PC-3 (cell line): ENCODE measurements around the gene BAZ1B.

Experiments
- EZH2 ChIP-seq: fragments of 300-600 bp; sonication (generic); IDR thresholded peaks from one replicate; pipeline ENCODE4 v1.6.1; 2017; ENCODE audit warnings: antibody characterized with exemption, mild to moderate bottlenecking, low read length; ENCODE audit not compliant: unreplicated experiment
- EZH2phosphoT487 ChIP-seq: fragments of 300-600 bp; sonication (generic); IDR thresholded peaks from 2 replicates; pipeline ENCODE4 v1.6.1; 2018; ENCODE audit warnings: mild to moderate bottlenecking, antibody characterized with exemption, low read length, borderline replicate concordance
- TF ChIP-seq, protein P1 (sequence below): fragments of 300-600 bp; sonication (generic); conservative IDR thresholded peaks from 2 replicates; pipeline ENCODE4 v1.5.1; 2017; ENCODE audit warnings: antibody characterized with exemption, low read depth, mild to moderate bottlenecking, low read length

DNA sequence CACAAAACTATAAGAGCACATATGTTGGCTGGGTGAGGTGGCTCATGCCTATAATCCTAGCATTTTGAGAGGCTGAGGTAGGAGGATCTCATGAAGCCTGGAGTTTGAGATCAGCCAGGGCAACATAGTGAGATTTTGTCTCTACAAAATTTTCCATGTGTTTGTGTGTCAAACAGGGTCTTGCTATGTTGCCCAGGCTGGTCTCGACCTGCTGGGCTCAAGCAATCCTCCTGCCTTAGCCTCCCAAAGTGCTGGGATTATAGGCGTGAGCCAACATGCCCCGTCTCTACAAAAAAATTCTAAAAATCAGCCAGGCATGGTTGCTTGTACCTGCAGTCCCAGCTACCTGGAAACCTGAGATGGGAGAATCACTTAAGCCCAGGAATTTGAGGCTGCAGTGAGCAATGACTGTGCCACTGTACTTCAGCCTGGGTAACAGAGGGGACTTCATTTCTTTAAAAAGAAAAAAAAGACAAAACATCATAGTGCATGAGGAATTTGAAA lies 60.3 kb downstream of the BAZ1B start:
- TF ChIP-seq, protein P1, sequence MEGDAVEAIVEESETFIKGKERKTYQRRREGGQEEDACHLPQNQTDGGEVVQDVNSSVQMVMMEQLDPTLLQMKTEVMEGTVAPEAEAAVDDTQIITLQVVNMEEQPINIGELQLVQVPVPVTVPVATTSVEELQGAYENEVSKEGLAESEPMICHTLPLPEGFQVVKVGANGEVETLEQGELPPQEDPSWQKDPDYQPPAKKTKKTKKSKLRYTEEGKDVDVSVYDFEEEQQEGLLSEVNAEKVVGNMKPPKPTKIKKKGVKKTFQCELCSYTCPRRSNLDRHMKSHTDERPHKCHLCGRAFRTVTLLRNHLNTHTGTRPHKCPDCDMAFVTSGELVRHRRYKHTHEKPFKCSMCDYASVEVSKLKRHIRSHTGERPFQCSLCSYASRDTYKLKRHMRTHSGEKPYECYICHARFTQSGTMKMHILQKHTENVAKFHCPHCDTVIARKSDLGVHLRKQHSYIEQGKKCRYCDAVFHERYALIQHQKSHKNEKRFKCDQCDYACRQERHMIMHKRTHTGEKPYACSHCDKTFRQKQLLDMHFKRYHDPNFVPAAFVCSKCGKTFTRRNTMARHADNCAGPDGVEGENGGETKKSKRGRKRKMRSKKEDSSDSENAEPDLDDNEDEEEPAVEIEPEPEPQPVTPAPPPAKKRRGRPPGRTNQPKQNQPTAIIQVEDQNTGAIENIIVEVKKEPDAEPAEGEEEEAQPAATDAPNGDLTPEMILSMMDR = no peak
- TF ChIP-seq EZH2 (no peak), EZH2phosphoT487 (no peak)
